Measurements from ENCODE around the gene NAV2.

Gene NAV2

GRCh38 chr11:19828382-19829108 lies 115.9 kb downstream of the NAV2 start:
- no peak for DNase-seq (ENCODE audit: low read depth)
- TF ChIP-seq, protein P1, sequence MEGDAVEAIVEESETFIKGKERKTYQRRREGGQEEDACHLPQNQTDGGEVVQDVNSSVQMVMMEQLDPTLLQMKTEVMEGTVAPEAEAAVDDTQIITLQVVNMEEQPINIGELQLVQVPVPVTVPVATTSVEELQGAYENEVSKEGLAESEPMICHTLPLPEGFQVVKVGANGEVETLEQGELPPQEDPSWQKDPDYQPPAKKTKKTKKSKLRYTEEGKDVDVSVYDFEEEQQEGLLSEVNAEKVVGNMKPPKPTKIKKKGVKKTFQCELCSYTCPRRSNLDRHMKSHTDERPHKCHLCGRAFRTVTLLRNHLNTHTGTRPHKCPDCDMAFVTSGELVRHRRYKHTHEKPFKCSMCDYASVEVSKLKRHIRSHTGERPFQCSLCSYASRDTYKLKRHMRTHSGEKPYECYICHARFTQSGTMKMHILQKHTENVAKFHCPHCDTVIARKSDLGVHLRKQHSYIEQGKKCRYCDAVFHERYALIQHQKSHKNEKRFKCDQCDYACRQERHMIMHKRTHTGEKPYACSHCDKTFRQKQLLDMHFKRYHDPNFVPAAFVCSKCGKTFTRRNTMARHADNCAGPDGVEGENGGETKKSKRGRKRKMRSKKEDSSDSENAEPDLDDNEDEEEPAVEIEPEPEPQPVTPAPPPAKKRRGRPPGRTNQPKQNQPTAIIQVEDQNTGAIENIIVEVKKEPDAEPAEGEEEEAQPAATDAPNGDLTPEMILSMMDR (conservative IDR thresholded peaks at IDR 0.05; ENCODE audit: low read depth, low read length) = no peak
- no peak overlapping the region for H3K4me3 ChIP-seq (ENCODE audit: low read length)

GRCh38 chr11:19829109-19829837 lies 116.6 kb downstream of the NAV2 start:
- no peak overlapping the region for H3K4me3 ChIP-seq (ENCODE audit: low read length)
- no peak for DNase-seq (ENCODE audit: low read depth)
- TF ChIP-seq, protein P1 (conservative IDR thresholded peaks at IDR 0.05; ENCODE audit: low read depth, low read length) = no peak

- no peak overlapping the region for H3K4me3 ChIP-seq (ENCODE audit: low read length)
- DNase-seq (ENCODE audit: low read depth) = no peak
- TF ChIP-seq, protein P1 (conservative IDR thresholded peaks at IDR 0.05; ENCODE audit: low read depth, low read length) = no peak
Measured at GRCh38 chr11:19832086-19832750, 119.6 kb downstream of the NAV2 start.

DNA sequence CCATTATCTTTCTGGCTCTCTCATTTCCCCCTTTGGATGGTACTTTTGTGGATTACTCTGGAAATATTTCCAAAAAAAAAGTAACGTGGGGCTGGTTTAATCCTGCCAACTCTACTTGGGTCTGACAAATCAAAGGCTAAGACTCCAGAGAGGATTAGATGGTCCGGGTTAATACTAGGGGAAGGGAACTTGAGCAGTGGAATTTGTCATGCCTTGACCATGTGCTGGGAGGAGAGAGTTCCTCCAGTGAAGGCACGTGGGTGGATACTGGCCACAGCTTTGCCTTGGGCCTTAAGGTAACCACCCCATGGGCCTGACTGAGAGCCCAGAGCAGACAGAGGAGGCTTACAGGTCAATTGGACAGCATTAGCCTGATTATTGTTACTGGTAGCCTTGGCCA lies 120.3 kb downstream of the NAV2 start:
- TF ChIP-seq, protein P1 (conservative IDR thresholded peaks at IDR 0.05; ENCODE audit: low read depth, low read length) = no peak
- no peak overlapping the region for H3K4me3 ChIP-seq (ENCODE audit: low read length)
- peak; percentile 80 for DNase-seq (ENCODE audit: low read depth)

GRCh38 chr11:19834771-19835170 lies 122.1 kb downstream of the NAV2 start:
- TF ChIP-seq, protein P1 (conservative IDR thresholded peaks at IDR 0.05; ENCODE audit: low read depth, low read length) = no peak
- H3K4me3 ChIP-seq (ENCODE audit: low read length) = no peak overlapping the region
- no peak for DNase-seq (ENCODE audit: low read depth)

DNA sequence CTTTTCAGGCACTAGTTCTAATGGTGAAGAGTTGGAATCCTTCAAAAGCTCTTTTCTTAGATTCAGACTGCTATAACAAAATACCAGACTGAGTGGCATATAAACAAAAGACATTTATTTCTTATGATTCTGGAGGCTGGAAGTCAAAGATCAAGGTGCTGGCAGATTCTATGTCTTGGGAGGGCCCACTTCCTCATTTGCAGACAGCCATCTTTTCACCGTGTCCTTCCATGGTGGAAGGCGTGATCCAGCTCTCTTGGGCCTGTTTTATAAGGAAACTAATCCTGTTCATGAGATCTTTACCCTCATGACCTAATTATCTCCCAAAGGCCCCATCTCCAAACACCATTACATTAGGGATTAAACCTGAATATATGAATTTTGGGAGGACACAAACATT lies 124.0 kb downstream of the NAV2 start:
- TF ChIP-seq, protein P1 (conservative IDR thresholded peaks at IDR 0.05; ENCODE audit: low read depth, low read length) = no peak
- DNase-seq (ENCODE audit: low read depth) = no peak
- no peak overlapping the region for H3K4me3 ChIP-seq (ENCODE audit: low read length)
